Stimulated activated CD8-positive, alpha-beta memory T cell treated with anti-CD3 and anti-CD28 coated beads, Interleukin-4, amount 100 ng/mL, for 48 hours (primary cell): ENCODE measurements around the gene ETV7.
"Not testable (repeated sequence)": the region's sequence is repeated elsewhere in the genome, so short reads cannot be mapped to it uniquely, and the experiment has no call there.

Experiments used
- DNase-seq: peaks from one replicate; pipeline ENCODE4 v3.0.0-alpha.2; 2020

ETV7 gene

DNA sequence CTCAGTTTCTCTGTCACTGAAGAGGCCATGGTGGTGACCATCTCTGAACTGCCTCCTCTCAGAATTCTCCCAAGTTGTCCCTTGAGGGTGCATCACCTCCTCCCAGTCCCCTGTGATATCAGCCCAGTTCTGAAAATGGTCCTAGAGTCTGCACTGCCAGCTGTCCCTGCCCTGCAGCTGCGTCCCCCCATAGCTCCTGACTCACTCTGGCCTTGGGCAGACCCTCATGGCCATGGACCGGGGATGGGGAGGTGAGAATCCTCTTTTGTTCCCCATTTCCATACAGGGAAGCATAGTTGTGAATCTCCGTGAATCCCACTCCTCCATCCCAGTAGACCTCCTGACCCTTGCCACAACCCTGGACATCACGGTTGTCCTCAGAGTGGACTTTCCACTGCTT lies 4.5 kb downstream of the ETV7 start:
- no peak for DNase-seq

- DNase-seq, result no peak
Observed at GRCh38 chr6:36381502-36382389, 5.7 kb downstream of the ETV7 start.

DNA sequence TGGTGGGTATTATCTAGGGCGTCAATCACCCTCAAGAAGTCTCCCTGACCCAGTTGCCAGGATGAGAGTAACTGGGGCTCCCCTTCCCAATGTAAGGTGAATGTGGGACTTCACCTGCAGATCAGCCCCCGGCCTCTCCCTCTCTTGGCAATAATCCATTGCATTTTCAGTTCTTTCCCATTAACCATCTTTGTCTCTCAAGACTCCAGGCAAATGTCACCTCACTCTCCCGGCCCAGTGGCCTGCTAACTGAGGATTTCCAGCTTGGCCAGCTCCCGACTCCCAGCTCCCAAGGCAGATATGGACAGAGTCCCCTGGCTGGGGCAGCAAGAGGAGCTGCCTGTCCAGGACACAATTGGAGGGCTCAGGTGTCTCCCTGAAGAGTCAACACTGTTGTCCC lies 7.3 kb downstream of the ETV7 start:
- no peak for DNase-seq

GRCh38 chr6:36378936-36379335 lies 8.5 kb downstream of the ETV7 start:
- no peak for DNase-seq

- DNase-seq, result no peak
Observed at GRCh38 chr6:36378243-36378920, 9.1 kb downstream of the ETV7 start.

- DNase-seq, result no peak
Observed at GRCh38 chr6:36377594-36377993, 9.9 kb downstream of the ETV7 start.

- DNase-seq, result no peak
Observed at GRCh38 chr6:36376742-36377141, 10.7 kb downstream of the ETV7 start.

DNA sequence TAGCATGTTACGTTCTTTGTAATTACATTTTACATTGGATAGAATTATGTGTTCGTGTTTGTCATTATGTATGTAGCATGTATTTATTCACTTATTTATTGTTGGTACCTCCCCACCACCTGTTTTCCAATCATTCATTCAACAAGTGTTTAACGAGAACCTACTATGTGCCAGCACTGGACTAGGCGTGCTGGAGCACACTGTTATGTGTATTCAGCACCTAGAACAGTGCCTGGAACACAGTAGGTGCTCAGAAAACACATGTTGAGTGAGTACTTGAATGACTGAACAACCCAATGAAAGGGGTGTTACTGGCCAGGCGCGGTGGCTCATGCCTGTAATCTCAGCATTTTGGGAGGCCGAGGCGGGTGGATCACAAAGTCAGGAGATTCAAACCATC lies 11.3 kb downstream of the ETV7 start:
- no peak for DNase-seq

GRCh38 chr6:36375644-36376155 lies 11.8 kb downstream of the ETV7 start:
- DNase-seq, result no peak

DNA sequence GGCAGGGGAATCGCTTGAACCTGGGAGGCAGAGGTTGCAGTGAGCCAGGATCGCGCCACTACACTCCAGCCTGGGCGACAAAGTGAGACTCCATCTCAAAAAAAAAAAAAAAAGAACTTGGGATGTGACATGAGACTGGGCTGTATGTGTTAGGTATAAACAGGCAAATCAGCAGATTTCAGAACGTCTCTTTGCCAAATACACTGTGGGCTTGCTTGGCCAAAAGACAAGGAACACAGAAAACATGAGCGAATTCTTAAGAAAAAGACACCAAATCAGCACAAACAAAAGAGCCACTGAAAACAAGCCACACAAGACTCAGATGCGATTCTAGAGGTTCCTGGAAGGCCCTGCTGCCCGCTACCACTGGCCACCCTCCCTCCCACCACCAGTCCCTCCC lies 12.5 kb downstream of the ETV7 start:
- DNase-seq, result no peak

DNA sequence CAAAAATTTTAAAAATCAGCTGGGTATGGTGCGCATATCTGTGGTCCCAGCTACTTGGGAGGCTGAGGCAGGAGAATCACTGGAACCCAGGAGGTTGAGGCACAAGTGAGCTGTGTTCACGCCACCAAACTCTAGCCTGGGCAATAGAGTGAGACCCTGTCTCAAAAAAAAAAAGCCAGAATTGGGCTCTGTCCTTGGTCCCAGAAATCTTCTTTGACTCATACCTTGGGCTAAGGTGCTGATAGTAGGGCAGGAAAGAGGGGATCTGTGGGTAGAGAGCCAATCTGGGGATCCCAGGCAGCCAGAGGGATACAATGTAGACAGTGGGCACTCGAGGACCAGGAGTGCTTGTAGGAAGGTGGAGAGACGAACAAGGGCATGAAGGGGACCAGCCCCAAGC lies 13.3 kb downstream of the ETV7 start:
- DNase-seq, result no peak

DNA sequence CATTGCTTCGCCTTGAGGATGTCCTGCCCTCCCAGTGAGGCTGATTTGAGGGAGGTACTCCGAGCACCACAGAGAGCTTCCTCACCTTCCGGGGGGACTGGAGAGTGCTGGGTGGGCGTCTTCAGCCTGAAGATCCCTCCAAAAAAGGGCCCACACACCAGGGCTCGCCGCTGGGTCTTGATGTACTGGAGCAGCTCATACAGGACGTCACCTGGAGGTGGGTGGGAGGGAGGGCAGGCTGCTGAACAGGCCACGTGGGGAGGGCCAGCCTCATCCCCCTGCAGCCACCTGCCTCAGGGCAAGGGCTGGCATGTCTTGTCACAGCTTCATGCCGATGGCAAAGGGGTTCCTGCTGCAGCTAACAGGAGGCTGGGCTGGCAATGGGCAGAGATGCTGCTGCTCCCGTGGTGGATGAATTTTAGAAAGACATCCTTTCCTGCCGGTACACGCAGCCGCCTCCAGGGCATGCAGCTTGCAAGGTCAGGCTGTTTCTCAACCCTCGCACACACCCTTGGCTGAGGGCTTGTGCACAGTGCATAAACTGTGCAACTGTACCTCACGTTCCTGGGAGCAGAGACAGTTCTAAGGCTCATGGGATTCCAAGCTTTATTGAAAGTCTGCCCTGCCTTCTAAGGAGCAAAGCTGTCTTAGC lies 14.0 kb downstream of the ETV7 start:
- DNase-seq, result no peak

- DNase-seq, result no peak
Observed at GRCh38 chr6:36372088-36372487, 15.4 kb downstream of the ETV7 start.

DNA sequence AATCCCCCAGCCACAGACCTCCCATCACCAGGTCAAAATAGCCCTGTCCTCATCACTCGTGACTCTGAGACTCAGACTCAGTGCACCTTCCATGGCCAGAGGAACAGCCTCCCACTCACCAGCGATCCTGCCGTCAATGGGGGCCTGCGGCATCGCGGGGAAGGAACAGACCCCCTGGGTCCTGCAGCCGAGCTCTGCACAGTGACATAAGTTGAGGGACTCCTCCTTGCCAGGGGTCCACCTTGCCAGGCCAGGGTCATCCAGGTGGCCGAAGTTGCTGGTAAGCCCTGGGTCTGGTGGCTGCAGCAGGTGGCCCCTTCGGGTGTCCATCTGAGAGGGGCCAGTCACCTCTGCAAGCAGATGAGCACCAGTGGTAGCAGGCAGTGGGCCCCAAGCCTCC lies 16.3 kb downstream of the ETV7 start:
- no peak for DNase-seq

- DNase-seq, result no peak
Observed at GRCh38 chr6:36370638-36371037, 16.8 kb downstream of the ETV7 start.

- no peak for DNase-seq
Observed at GRCh38 chr6:36368921-36369865, 18.3 kb downstream of the ETV7 start.

GRCh38 chr6:36368421-36368820 lies 19.0 kb downstream of the ETV7 start:
- no peak for DNase-seq

DNA sequence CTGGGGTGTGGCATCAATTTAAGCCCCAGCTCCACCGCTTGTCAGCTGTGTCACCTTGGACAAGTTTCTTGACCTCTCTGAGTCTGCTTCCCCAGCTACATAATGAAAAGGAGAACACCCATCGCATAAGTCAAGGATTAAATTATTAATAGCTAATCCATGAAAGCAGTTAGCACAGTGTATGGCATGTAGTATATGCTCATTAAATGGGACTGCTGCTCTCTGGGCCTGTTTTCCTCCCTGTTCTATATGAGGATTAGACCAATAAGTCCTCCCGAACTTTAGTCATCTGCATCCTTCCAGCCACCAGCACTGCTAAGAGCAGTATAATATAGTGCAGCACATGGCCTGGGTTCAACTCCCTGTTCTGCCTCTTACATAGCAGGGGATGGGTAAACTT lies 19.7 kb downstream of the ETV7 start:
- DNase-seq, result no peak

GRCh38 chr6:36364669-36365479 lies 22.6 kb downstream of the ETV7 start:
- no peak for DNase-seq

DNA sequence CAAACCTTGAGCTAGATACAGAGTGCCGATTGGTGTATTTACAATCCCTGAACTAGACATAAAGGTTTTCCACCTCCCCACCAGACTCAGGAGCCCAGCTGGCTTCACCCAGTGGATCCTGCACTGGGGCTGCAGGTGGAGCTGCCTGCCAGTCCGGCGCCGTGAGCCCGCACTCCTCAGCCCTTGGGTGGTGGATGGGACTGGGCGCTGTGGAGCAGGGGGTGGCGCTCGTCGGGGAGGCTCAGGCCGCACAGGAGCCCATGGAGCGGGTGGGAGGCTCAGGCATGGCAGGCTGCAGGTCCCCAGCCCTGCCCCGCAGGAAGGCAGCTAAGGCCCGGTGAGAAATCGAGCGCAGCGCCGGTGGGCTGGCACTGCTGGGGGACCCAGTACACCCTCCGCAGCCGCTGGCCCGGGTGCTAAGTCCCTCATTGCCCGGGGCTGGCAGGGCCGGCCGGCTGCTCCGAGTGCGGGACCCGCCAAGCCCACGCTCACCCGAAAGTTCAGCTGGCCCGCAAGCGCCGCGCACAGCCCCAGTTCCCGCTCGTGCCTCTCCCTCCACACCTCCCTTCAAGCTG lies 23.3 kb downstream of the ETV7 start:
- not testable (repeated sequence) for DNase-seq

DNA sequence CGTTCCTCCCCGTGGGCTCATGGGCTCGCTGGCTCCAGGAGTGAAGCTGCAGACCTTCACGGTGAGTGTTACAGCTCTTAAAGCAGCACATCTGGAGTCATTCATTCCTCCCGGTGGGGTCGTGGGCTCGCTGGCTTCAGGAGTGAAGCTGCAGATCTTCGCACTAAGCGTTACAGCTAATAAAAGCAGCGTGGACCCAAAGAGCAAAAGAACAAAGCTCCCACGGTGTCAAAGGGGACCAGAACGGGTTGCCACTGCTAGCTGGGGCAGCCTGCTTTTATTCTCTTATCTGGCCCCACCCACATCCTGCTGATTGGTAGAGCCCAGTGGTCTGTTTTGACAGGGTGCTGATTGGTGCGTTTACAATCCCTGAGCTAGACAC lies 24.1 kb downstream of the ETV7 start:
- not testable (repeated sequence) for DNase-seq
